Measurements from ENCODE around the gene SELENON. TPM values are rescaled to one million over a fixed set of nuclear protein-coding genes. Genes with fewer than 3 reads are reported as not detected.

Gene SELENON
- total and polyA plus RNA-seq, 2 of the 8 experiments (the other 6 are each of a cell fraction or from before 2014, with no cell fraction given): 43.0 to 77.6 TPM

DNA sequence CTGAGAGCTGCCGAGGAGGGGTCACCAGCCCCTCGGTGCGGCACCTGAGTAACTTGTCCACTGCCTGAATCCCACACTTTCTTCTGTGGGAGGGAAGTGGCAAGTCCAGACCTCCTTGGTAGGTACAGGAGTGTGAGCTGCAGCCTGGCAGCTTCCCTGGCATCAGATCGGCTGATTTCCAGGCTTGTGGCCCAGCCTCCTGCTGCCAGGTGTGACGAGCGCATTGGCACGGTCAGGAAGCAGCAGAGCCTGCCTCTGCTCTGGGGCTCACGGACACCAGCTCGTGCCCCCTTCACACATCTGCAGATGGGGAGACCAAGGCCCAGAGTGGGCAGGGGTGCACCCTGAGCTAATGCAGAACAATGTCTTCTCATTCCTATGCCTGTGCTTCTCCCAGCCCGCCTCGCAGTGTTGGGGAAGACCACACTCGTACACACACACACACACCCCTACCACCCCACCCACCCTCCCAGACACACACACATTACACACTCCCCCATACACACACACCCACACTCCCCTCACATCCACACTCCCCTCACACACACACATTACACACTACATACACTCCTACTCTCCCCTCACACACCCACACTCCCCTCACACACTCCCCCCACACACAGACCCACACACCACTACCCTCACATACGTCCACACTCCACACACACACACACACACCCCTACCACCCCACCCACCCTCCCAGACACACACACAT lies 33.1 kb upstream of the SELENON start:
- POLR2A ChIA-PET (ENCODE audit: partially characterized antibody): interaction anchor here (1.3 kb wide), 1 partner anchor 10 kb away, joined by 3 read pairs; no protein-coding TSS in a partner anchor
- Histone ChIP-seq H3K14ac (ENCODE audit: insufficient read length) (no peak overlapping the region), H3K9me3 (ENCODE audit: insufficient read depth in 2 of 2, low read depth in 1 of 2, low read length in 1 of 2) (no peaks in the 10 kb centered on the region), H3K4me2 (ENCODE audit: insufficient read depth in 1 of 2, low read depth in 2 of 2, low read length in 2 of 2) (no peak overlapping the region), H2BK120ac (replicated peaks; ENCODE audit: low read depth, low read length) (no peak overlapping the region), H4K8ac (ENCODE audit: extremely low read depth, insufficient read depth, low read length) (0 out of 2 replicates have a peak overlapping the region, but pooled peaks have one; percentile 23), H4K20me1 (replicated peaks in 1 of 2; ENCODE audit: control insufficient read depth in 1 of 2, insufficient read depth in 2 of 2, low read length in 2 of 2) (peaks cover 0 to 9% of the 10 kb centered on the region in 2 experiments), H3K36me3 (ENCODE audit: control insufficient read depth in 2 of 4, insufficient read depth in 4 of 4, low read length in 3 of 4) (no peaks in the 10 kb centered on the region), H3K27ac (ENCODE audit: low read depth, low read length) (no peak overlapping the region), H2BK20ac (ENCODE audit: low read length) (no peak overlapping the region), H2BK5ac (ENCODE audit: low read depth, low read length) (peak overlapping the region; percentile 52), H3K23me2 (ENCODE audit: low read depth, low read length) (peaks cover 23% of the 10 kb centered on the region; the same call in 1 of the 2 replicates), H3K79me2 (ENCODE audit: control insufficient read depth in 1 of 2, insufficient read depth in 2 of 2, low read length in 2 of 2) (no peaks in the 10 kb centered on the region), H4K5ac (ENCODE audit: insufficient read length, low read depth, low read length) (no peak overlapping the region), H3K4me1 (replicated peaks in 1 of 4; ENCODE audit: control insufficient read depth in 3 of 4, insufficient read depth in 4 of 4, low read length in 3 of 4) (peaks cover 0 to 5% (median 1%) of the 10 kb centered on the region in 4 experiments; a peak in 5 of 7 replicates), H3K27me3 (replicated peaks in 1 of 4; ENCODE audit: control insufficient read depth in 3 of 4, extremely low read depth in 1 of 4, insufficient read depth in 3 of 4, low read length in 3 of 4) (no peaks in the 10 kb centered on the region), H3K9ac (replicated peaks in 1 of 4; ENCODE audit: extremely low read depth in 1 of 4, low read depth in 3 of 4, low read length in 3 of 4) (no peak overlapping the region), H3K56ac (replicated peaks; ENCODE audit: insufficient read length, low read depth, low read length) (no peak overlapping the region), H2BK15ac (ENCODE audit: low read length) (no peak overlapping the region), H2BK12ac (ENCODE audit: low read depth, low read length) (0 out of 2 replicates have a peak overlapping the region, but pooled peaks have one; percentile 60), H3K18ac (ENCODE audit: extremely low read depth, low read length) (no peak overlapping the region), H3K4ac (replicated peaks; ENCODE audit: insufficient read length, low read depth, low read length) (no peak overlapping the region), H2AK5ac (ENCODE audit: low read depth, low read length) (peak overlapping the region; percentile 90), H3K4me3 (ENCODE audit: extremely low read depth in 1 of 4, insufficient read depth in 2 of 4, low read depth in 3 of 4, low read length in 4 of 4) (no peak overlapping the region), H3K79me1 (ENCODE audit: low read depth, low read length) (no peaks in the 10 kb centered on the region), H4K91ac (replicated peaks; ENCODE audit: insufficient read length, low read length) (no peak overlapping the region), H3K23ac (ENCODE audit: insufficient read length) (no peak overlapping the region), H2AFZ (ENCODE audit: low read length) (no peak overlapping the region)
- FAIRE-seq (no peak), DNase-seq (ENCODE audit: low read depth in 1 of 2, low spot score in 2 of 2) (no peak)
- CTCF ChIA-PET (ENCODE audit: partially characterized antibody): interaction anchor here (1.2 to 2.1 kb wide), 4 partner anchors 9 to 41 kb away, joined by 3 to 9 read pairs (median 9); no protein-coding TSS in a partner anchor
- WGBS, 2 experiments (ENCODE audit: extremely low coverage in 1 of 2, insufficient coverage in 1 of 2, insufficient read length in 1 of 2, insufficient replicate concordance in 2 of 2, low coverage in 1 of 2, low lambda C conversion rate in 2 of 2, missing lambda C conversion rate in 1 of 2): 90% methylated on average over 9 of the region's 13 CpGs; no CpG with 5 or more reads in 1 of the 2 experiments
- TF ChIP-seq RNF2 (IDR thresholded peaks at IDR 0.05; ENCODE audit: borderline replicate concordance, low read depth, low read length, missing control alignments, poor library complexity, severe bottlenecking) (no peak), RXRA (IDR thresholded peaks at IDR 0.05; ENCODE audit: insufficient read depth, low read depth, low read length) (no peak), BCL11A (IDR thresholded peaks at IDR 0.05; ENCODE audit: low read depth in 2 of 2, low read length in 2 of 2) (no peak), RBBP5 (IDR thresholded peaks at IDR 0.05; ENCODE audit: borderline replicate concordance, low read depth, low read length) (no peak), TAF1 (IDR thresholded peaks at IDR 0.05; ENCODE audit: low read depth, low read length) (no peak), SP1 (IDR thresholded peaks at IDR 0.05; ENCODE audit: low read depth, low read length) (no peak), NRF1 (IDR thresholded peaks at IDR 0.05; ENCODE audit: low read depth, low read length) (no peak), CBX5 (IDR thresholded peaks at IDR 0.05; ENCODE audit: low read depth, low read length) (no peak)
- TF ChIP-seq, protein P1, sequence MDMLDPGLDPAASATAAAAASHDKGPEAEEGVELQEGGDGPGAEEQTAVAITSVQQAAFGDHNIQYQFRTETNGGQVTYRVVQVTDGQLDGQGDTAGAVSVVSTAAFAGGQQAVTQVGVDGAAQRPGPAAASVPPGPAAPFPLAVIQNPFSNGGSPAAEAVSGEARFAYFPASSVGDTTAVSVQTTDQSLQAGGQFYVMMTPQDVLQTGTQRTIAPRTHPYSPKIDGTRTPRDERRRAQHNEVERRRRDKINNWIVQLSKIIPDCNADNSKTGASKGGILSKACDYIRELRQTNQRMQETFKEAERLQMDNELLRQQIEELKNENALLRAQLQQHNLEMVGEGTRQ (IDR thresholded peaks at IDR 0.05; ENCODE audit: low read length): no peak

Measured in H1 (cell line).